Ishikawa (cell line): ENCODE results near the gene C20orf96.

ENCODE experiments used
- EGR1 ChIP-seq: IDR thresholded peaks from 2 replicates; pipeline ENCODE4 v1.6.1; 2012
- MAX ChIP-seq: IDR thresholded peaks from 2 replicates; pipeline ENCODE4 v1.6.1; 2012
- TCF12 ChIP-seq: IDR thresholded peaks from 2 replicates; pipeline ENCODE4 v1.6.1; 2012; ENCODE audit warnings: low read depth
- TF ChIP-seq, protein P1 (sequence below): IDR thresholded peaks from 2 replicates; pipeline ENCODE4 v1.6.1; 2012; ENCODE audit warnings: low read depth, mild to moderate bottlenecking
- TF ChIP-seq, protein P2 (sequence below): IDR thresholded peaks from 2 replicates; pipeline ENCODE4 v1.6.1; 2012

DNA sequence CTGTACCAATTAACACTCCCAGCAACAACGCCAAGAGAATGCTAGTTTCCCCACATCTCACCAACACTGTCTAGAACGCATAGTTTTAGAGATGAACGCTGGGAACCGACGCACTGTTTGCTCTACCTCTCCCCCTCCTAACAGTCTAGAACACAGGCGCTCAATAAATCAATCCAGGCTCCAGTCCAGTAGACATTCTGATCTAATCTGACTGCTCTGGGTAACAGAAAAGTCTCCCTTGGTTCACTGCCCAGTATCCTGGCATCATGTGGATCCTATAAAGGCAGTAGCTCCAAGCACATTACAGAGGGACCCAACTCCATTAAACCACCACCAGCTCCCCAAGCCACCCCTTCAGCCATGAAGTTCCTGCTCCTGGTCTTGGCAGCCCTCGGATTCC lies 33.1 kb downstream of the C20orf96 start, which contains the start of gene DEFB132:
- TF ChIP-seq TCF12 (no peak), MAX (no peak), EGR1 (no peak)
- TF ChIP-seq, protein P1, sequence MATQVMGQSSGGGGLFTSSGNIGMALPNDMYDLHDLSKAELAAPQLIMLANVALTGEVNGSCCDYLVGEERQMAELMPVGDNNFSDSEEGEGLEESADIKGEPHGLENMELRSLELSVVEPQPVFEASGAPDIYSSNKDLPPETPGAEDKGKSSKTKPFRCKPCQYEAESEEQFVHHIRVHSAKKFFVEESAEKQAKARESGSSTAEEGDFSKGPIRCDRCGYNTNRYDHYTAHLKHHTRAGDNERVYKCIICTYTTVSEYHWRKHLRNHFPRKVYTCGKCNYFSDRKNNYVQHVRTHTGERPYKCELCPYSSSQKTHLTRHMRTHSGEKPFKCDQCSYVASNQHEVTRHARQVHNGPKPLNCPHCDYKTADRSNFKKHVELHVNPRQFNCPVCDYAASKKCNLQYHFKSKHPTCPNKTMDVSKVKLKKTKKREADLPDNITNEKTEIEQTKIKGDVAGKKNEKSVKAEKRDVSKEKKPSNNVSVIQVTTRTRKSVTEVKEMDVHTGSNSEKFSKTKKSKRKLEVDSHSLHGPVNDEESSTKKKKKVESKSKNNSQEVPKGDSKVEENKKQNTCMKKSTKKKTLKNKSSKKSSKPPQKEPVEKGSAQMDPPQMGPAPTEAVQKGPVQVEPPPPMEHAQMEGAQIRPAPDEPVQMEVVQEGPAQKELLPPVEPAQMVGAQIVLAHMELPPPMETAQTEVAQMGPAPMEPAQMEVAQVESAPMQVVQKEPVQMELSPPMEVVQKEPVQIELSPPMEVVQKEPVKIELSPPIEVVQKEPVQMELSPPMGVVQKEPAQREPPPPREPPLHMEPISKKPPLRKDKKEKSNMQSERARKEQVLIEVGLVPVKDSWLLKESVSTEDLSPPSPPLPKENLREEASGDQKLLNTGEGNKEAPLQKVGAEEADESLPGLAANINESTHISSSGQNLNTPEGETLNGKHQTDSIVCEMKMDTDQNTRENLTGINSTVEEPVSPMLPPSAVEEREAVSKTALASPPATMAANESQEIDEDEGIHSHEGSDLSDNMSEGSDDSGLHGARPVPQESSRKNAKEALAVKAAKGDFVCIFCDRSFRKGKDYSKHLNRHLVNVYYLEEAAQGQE: no peak
- TF ChIP-seq, protein P2, sequence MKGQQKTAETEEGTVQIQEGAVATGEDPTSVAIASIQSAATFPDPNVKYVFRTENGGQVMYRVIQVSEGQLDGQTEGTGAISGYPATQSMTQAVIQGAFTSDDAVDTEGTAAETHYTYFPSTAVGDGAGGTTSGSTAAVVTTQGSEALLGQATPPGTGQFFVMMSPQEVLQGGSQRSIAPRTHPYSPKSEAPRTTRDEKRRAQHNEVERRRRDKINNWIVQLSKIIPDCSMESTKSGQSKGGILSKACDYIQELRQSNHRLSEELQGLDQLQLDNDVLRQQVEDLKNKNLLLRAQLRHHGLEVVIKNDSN: no peak
